Upper lobe of left lung (tissue), 4 donors: ENCODE measurements around the gene ZCCHC3.

Experiments
- EP300 ChIP-seq, 4 donors: sonication (generic); formaldehyde crosslinking; IDR thresholded peaks; one replicate each; pipeline ENCODE4 v1.5.1; 2017; ENCODE audit warnings: antibody characterized with exemption in 4 of 4, control low read depth in 2 of 4
- POLR2A ChIP-seq, 4 donors: fragments of 450-650 bp; IDR thresholded peaks; one replicate each; pipeline ENCODE4 v1.5.1; 2016 to 2017; ENCODE audit warnings: antibody characterized with exemption in 4 of 4, mild to moderate bottlenecking in 2 of 4
- POLR2AphosphoS5 ChIP-seq, 2 donors: sonication (generic); formaldehyde crosslinking; IDR thresholded peaks; one replicate each; pipeline ENCODE4 v1.5.1; 2017; ENCODE audit warnings: antibody characterized with exemption in 2 of 2
- TF ChIP-seq, protein P1 (sequence below), 6 experiments: fragments of 450-650 bp in 4 of 6; fragments of 200-600 bp in 2 of 6; sonication (generic) in 2 of 6; IDR thresholded peaks; one replicate each; pipeline ENCODE4 v1.5.1; 2016 to 2019; ENCODE audit warnings: antibody characterized with exemption in 6 of 6

DNA sequence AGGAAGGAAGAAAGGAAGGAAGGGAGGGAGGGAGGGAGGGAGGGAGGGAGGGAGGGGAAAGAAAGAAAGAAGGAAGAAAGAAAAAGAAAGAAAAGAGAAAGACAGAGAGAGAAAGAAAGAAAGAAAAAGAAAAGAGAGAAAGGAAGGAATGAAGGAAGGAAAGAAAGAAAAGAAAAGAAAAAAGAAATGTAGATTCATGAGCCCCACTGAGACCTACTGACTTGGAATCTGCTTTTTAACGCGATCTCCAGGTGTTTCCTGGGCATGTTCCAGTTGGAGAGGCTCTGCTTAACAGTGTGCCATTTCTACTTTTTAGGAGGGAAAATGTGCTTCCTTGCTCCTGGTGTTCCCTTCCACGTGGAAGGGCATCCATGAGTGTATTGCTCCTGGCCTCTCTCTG, 23.5 kb upstream of the ZCCHC3 start:
- TF ChIP-seq POLR2A (IDR thresholded peaks at IDR 0.05) (no peak), POLR2AphosphoS5 (IDR thresholded peaks at IDR 0.05) (no peak), EP300 (IDR thresholded peaks at IDR 0.05) (no peak)
- TF ChIP-seq, protein P1, sequence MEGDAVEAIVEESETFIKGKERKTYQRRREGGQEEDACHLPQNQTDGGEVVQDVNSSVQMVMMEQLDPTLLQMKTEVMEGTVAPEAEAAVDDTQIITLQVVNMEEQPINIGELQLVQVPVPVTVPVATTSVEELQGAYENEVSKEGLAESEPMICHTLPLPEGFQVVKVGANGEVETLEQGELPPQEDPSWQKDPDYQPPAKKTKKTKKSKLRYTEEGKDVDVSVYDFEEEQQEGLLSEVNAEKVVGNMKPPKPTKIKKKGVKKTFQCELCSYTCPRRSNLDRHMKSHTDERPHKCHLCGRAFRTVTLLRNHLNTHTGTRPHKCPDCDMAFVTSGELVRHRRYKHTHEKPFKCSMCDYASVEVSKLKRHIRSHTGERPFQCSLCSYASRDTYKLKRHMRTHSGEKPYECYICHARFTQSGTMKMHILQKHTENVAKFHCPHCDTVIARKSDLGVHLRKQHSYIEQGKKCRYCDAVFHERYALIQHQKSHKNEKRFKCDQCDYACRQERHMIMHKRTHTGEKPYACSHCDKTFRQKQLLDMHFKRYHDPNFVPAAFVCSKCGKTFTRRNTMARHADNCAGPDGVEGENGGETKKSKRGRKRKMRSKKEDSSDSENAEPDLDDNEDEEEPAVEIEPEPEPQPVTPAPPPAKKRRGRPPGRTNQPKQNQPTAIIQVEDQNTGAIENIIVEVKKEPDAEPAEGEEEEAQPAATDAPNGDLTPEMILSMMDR (IDR thresholded peaks at IDR 0.05), result no peak
